Measurements from ENCODE around the gene CHMP2A.

- TF ChIP-seq CTCF (IDR thresholded peaks at IDR 0.05) (no peak), REST (IDR thresholded peaks at IDR 0.05) (no peak), RCOR1 (IDR thresholded peaks at IDR 0.05; ENCODE audit: low read depth, low read length) (no peak), CBX8 (IDR thresholded peaks at IDR 0.05) (no peak), HDAC2 (IDR thresholded peaks at IDR 0.05) (no peak), MAX (IDR thresholded peaks at IDR 0.05) (no peak)
Measured at GRCh38 chr19:58511353-58512208, 43.3 kb downstream of the CHMP2A start, which contains the start of gene SLC27A5.

All from A549 (cell line).